ENCODE data around the gene CPT1B.

Gene CPT1B

DNA sequence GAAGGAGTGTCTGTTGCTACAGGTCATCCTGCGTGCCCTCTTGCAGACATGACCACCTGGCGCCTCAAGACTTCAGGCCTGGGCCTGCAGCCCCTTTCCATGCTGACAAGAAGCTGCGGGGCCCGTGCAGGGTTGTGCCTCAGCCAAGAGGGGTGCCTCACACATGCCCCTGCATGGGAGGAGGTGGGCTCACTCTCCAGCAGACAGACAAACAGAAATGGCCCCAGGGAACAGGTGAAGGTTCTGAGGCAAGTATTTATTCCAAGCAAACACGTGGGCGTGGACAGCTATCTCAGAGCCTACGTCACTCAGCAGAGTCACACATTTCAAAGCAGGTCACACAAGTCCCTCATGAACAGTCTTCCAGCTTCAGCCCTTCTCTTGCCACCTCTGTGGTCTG lies 9.6 kb downstream of the CPT1B start:
- no peak for DNase-seq

- no peak for DNase-seq
Measured at GRCh38 chr22:50567721-50568252, 10.4 kb downstream of the CPT1B start.

GRCh38 chr22:50564289-50564688 lies 13.9 kb downstream of the CPT1B start:
- DNase-seq, result no peak

GRCh38 chr22:50563413-50564160 lies 14.6 kb downstream of the CPT1B start:
- DNase-seq, result no peak

DNA sequence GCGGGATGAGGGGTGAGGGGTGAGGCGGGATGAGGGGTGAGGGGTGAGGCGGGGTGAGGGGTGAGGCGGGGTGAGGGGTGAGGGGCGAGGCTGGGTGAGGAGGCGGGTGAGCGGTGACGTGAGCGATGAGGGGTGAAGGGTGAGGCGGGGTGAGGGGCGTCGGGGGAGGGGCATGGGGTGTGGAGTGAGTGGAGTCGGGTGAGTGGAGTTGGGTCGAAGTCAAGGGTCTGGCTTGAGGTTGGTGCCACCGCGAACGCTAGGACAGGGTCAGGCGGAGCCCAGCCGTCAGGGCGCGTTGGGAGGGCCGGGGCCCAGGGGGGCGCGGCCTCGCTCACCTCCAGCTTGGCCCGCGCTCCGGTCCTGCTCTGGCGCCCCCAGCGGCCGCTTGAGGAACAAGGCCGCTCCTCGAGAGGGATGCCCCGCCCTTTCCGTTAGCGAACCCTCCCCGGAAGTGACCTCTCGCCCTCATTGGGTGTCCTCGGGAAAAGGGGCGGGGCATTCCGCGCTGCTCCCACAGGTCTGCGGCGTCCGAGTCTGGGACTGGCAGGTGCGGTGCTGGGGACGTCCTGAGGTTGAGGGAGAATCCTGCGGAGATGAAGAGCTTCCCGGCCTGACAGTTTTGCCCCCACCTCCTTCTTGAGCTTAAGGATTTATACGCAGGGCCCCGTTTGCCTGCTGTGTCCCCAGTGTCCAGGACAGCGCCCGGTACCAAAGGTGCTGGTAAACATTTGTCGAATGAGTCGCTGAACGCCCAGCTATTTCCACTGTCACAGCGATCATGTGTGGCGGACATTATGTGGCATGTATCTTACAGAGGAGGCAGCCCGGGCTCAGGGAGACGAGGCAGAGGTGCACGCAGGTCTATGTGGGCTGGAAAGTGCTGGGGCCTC lies 15.5 kb downstream of the CPT1B start, which contains the start of gene SYCE3:
Gene SYCE3 (minus strand): TSS at position 397 of the 890 bp plus-strand sequence. CDS start 6,514 bp downstream, outside the sequence.
- peak; percentile 85 for DNase-seq

- DNase-seq, result no peak
Measured at GRCh38 chr22:50561401-50562358, 16.5 kb downstream of the CPT1B start.

GRCh38 chr22:50560034-50560433 lies 18.2 kb downstream of the CPT1B start:
- no peak for DNase-seq

DNA sequence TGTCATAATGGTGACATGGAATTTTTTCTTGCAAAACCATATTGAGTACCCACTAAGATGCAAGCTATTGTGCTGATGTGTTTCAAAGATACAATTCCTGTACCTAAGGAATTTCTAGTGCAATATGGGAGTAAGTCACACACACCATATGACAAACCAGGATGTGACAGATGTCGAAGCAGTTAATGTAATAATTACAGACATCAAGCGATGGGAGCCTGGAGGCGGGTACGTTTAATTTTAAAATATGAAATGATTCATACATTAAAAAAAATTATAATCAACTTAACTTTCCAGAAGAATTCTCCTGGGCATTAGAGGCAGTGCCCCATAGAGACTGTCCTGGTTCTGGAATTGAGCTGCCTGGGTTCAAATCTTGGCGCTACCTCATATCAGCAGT lies 21.5 kb downstream of the CPT1B start:
- DNase-seq, result no peak

DNA sequence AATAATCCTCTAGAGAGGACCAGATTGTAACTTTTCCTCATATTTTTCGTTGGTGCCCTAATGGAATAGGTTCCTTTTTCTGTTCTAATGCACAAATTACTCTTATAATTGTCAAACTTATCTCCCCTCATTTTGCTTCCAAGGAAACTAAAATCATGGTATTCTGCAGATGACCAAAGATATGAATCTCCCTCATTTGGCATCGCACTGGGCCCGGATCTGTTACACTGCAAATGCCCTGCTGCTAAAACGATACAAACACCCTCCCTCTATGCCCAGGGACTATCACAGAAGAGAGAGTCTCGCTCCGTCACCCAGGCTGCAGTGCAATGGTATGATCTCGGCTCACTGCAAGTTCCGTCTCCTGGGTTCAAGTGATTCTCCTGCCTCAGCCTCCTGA lies 24.9 kb downstream of the CPT1B start:
- DNase-seq, result no peak

GRCh38 chr22:50551160-50551752 lies 27.0 kb downstream of the CPT1B start:
- no peak for DNase-seq

DNA sequence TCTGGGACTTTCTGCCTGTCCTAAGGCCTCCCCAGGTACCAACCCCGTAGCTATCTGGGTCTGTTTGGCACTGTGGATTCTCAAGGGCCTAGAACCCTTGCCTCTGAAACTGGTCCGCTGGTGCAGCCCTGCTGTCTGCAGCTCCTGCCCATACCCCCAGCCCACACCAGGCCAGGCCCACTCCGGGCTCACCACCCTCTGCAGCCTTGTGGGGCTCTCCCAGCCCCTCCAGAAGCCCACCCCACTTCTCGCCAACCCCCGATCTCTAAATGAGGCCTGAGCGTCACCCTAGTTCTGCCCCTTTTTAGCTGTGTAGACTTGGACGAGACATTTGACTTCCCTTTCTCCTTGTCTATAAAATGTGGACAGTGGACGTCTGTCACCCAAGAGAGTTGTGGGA lies 27.8 kb downstream of the CPT1B start:
- DNase-seq, result no peak

GRCh38 chr22:50548921-50549790 lies 29.1 kb downstream of the CPT1B start:
- no peak for DNase-seq

- no peak for DNase-seq
Measured at GRCh38 chr22:50548040-50548920, 29.9 kb downstream of the CPT1B start.

DNA sequence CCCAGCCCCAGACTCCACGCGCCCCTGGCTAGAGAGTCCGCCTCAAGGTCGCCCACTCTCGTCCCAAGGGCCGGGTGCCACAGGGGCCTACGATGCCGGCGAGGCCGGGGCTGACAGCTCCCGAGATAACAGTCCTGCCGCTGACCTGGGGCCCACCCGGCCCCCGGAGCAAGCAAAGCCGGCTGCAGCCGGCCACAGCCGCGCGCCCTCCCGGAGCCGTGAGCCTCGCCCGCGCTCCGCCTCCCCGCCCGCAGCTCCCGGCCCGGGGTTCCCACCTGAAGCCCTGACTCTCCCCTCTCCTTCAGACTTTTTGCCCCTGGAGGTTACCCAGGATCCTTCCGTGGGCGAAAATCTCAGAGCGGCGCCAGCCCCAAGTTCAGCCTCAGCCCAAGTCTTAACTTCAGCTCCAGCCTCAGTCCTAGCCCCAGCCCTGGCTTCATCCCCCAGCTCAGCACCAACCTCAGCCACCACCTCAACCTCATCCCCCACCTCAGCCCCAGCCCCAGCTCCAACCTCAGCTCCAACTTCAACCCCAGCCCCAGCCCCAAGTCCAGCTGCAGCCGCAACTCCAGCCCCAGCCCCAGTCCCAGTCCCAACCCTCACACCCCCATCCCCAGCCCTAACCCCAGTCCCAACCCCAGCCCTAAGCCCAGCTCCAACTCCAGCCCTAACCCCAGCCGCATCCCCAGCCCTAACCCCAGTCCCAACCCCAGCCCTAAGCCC lies 30.8 kb downstream of the CPT1B start:
- no peak for DNase-seq

DNA sequence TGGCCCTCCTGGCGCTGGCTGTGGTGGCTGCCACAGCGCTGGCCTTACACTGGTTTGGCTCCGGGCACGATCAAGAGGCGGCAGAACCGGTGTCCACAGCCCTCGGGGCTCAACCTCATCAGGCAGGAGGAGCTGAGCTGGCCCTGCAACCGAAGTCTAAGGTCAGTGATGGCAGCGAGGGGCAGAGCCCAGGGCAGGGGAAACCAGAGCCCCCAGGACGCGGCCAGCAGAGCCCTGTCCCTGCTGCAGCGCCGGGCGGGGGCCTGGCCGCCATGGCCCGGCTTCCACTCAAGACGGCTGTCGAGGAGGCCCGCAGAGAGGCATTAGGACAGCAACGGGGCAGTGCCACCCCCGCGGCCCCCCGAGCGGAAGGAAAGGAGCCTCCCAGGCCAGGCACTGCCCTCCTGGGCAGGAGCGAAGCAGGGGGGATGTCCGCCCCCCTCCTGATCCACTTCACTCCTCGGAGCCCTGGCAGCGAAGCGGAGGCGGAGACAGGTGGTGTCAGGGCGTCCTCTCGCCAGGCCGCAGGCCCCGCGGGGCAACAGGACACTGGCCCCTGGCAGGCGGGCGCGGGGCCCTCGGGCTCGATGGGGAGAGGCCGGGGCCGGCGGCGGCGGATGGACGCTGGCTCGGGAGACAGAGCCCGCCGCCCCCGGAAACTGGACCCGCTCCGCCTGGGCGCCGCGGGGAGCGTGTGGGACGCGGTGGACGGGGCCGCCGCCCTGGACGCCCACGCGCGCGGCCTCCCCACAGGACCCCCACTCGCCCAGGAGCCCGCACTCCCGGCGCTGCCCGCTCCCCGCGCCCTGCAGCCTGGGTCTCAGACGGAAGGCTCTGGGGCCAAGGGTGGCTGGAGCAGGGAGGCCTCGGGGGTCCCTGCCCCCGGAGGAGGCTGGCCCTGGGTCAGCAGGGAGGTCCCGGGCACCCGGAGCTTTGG lies 31.6 kb downstream of the CPT1B start:
- DNase-seq, result no peak

DNA sequence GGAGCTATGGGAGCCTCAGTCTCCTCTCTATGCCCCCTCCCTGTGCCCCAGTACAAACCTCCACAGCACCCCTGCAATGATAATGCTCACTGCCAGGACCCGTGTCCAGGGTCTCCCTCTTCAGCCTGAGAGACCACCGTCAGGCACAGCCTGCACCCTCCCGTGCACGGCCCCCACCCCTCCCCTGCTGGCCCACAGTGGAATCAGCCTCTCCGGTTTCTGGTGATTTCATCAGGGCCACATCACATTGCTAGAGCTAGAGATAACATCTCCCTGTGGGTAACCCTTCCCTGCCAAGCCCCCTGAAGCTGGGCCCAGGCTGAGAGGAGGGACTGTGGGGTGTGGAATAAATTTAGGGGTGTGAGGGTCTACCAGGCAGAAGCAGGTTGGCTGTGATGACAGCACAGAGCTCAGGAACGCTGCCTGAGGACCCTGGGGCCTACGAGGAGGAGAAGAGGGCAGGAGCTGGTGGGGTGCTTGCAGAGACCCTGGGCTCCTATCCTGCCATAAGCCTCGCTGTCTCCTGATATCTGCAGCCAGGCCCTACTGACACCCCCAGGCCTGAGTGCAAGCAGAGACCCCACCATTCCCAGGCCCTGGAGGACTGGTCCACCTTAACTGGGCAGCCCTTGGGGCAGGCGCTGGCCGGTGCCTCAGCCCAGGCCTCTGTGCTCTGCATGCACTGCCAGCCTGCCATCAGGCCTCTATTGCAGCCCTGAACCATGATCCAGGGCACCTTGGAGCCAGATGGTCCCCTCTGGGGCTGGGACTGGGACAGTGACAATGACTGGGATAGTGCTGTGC lies 32.5 kb downstream of the CPT1B start, which contains the start of gene KLHDC7B:
Gene KLHDC7B (plus strand): TSS at position 378 of the 804 bp plus-strand sequence. CDS start 345 bp downstream, at position 723.
- no peak for DNase-seq

- no peak for DNase-seq
Measured at GRCh38 chr22:50544746-50545253, 33.4 kb downstream of the CPT1B start.

All from amniotic stem cell (primary cell).